IPS-18c (cell line): ENCODE measurements around the gene SAMD14.
A peak's percentile ranks its signal among the peaks of the same experiment; 100 is the strongest.

Experiments used
- H3K4me3 ChIP-seq: 2 replicates; pipeline ENCODE4 v1.7.0; 2013; ENCODE audit warnings: low read depth, mild to moderate bottlenecking, low read length, moderate library complexity; ENCODE audit not compliant: insufficient read depth
- H3K9me3 ChIP-seq: one replicate; pipeline ENCODE4 v1.6.1; 2013; ENCODE audit warnings: mild to moderate bottlenecking, low read length, moderate library complexity; ENCODE audit not compliant: control insufficient read depth, insufficient read depth

SAMD14 gene

DNA sequence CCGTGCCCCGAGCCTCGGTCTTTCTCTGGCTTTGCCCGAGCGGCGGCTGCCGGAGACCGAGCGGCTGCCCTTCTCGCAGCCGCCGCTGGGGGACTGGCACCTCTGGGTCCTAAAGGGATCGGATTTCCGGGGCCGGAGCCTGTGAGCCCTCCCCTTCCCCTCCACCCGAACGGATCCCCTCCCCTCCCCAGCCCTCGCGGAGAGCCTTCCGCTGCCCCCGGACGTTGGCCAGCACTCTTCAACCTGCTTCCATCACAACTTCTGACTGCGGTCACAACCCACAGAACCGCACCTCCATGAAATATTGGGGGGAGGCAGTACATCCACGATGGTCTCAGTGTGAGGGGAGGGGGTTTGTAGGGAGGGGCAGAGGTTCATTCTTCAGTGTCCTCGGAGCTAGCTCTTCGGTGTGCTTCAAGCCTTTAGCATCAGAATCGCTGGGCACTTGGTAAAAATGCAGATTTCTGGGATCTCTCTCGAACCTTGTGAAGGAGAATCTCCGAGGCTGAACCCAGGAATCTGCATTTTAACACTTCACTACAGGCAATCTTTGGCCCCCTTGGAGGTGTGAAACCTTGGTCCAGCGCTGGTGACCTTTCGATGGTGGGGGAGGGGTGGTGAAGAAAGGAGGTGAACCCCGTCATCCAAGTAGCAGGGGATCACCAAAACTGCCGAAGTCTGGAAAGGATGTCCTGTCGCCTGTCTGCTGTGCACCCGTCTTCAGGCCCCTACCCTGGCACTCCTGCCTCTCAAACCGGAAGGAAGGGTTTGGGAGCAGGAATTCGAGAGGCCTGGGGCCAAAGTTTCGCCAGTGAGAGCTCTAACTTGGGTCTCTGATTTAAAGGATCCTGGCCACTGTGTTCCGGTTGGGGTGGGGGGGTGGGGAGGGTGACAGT is 21.3 kb upstream of the SAMD14 start:
- Histone ChIP-seq H3K9me3 (no peaks in the 10 kb centered on the region), H3K4me3 (peak overlapping the region; percentile 50)

GRCh38 chr17:50150354-50151040 is 20.5 kb upstream of the SAMD14 start, which contains the start of gene PPP1R9B:
Gene PPP1R9B (minus strand): TSS chr17:50150677. CDS start chr17:50150513, 164 bp downstream.
- Histone ChIP-seq H3K4me3 (peak within 1 kb of the TSS; percentile 50), H3K9me3 (no peaks in the 10 kb centered on the region)

DNA sequence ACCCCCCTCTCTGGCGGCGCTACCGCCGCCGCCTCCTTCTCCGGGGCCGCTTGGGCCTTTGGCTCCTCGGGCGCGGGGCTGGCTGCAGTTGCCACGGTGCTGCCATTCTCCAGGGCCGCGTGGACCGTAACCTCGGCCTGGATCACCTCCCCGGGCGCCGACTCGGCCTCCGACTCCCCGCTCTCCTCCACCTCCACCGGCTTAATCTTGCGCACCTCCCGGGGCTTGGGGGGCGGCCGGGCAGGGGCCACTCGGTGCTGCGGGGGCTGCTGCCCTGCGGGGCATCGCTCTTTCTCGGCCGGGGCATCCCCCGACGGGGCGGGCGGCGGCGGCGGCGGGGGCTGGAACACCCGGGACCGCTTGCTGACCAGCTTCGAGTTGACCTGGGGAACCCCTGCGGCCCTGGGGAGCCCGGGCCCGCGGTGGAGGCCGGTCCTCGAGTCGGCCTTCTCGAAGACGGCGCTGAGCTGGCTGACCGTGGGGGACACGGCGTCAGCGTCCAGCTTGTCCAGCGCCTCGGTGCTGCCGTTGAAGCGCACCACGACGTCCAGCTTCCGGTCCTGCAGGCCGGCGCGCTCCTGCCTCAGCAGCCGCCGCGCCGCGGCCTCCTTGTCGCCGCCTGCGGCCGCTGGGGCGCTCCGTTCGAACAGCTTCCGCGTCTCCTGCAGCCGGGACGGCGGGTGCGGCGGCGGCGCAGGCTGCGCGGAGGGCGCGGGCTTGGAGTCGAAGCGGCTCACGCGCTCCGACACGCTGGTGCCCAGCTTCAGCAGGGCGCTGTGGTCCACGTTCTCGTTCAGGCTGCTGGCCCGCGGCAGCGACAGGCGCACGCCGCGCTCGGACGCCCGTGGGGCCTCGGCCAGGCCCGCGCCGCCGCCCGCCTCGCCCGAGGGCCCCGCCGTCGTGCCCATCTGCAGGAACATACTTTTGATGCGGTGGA is 19.7 kb upstream of the SAMD14 start:
- Histone ChIP-seq H3K4me3 (peak overlapping the region; percentile 50), H3K9me3 (no peaks in the 10 kb centered on the region)

- Histone ChIP-seq H3K9me3 (no peaks in the 10 kb centered on the region), H3K4me3 (peak overlapping the region; percentile 50)
These were observed 19.1 kb upstream of the SAMD14 start for GRCh38 chr17:50149091-50149416.

GRCh38 chr17:50148226-50149090 is 18.5 kb upstream of the SAMD14 start:
- peak overlapping the region; percentile 50 for H3K4me3 ChIP-seq
- H3K9me3 ChIP-seq, result no peaks in the 10 kb centered on the region

- 0 out of 2 replicates have a peak overlapping the region, but pooled peaks have one; percentile 50 for H3K4me3 ChIP-seq
- H3K9me3 ChIP-seq, result no peaks in the 10 kb centered on the region
These were observed 17.9 kb upstream of the SAMD14 start for GRCh38 chr17:50147841-50148225.

DNA sequence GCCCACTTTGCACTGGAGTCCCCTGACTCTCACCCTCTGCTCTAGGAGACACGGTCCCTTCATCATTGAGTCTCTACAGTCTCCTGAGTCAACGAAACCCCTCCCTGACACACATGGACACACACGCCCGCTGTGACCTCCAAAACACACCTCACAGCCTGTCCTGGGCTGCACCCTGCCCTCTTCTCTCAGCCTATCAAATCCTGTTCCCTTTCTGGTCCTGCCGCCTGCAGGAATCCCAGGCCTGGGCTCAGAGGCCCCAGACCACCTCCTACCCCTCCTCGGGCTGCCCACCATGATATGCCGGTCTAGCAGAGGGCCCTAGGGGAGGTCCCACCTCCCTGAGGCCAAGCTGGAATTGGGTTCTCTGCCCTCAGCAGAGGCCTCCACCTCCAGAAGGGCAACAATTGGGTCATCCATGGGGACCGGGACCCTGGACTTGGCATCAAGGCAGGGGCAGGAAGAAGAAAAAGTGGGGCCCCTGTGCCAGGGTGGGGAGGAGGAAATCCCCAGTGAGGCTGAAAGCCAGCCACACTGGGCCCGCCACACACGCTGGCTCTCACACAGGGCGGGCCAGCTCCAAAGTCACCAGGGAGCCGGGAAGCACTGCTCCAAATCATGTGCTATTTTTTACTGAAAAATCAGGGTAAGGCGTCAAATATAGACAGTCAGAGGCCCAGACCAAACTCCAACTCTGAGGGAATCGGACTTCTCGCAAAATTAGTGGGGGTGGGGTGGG is 17.1 kb upstream of the SAMD14 start:
- Histone ChIP-seq H3K4me3 (no peak overlapping the region; the same call in 1 of the 2 replicates), H3K9me3 (no peaks in the 10 kb centered on the region)

GRCh38 chr17:50146230-50146926 is 16.4 kb upstream of the SAMD14 start:
- H3K9me3 ChIP-seq, result no peaks in the 10 kb centered on the region
- H3K4me3 ChIP-seq, result no peak overlapping the region

DNA sequence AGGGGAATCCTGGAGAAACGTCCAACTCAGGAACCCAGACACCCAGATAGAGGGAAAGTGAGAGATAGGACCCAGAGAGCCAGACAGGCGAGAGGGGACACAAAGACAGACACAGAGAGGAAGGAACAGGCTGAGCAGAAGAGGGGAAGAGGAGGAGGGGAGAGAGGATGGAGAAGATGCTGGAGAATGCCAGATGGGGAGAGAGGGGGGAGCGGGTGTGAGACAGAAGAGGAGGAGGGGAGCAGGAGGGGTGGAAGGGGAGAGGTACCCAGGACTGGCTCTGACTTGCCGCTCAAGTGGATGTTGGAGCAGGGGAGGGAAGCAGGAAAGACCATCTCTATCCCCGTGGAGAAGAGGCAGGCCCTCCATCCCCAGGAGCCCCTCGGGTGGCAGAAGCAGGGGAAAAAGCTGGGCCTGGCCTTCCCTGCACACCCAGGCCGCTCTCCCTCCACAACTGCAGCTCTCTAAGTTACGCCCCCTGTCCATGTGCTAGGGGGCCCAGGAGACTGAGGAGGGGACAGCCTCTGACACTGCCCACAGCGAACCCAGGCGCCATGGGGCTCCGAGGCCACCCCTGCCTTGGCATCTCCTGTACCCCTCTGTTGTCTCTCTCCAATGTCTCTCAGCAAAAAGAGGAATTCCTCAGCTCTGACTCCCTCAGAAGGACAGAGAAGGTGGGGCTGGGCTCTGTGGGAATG is 15.7 kb upstream of the SAMD14 start:
- H3K4me3 ChIP-seq, result no peak overlapping the region
- no peaks in the 10 kb centered on the region for H3K9me3 ChIP-seq

DNA sequence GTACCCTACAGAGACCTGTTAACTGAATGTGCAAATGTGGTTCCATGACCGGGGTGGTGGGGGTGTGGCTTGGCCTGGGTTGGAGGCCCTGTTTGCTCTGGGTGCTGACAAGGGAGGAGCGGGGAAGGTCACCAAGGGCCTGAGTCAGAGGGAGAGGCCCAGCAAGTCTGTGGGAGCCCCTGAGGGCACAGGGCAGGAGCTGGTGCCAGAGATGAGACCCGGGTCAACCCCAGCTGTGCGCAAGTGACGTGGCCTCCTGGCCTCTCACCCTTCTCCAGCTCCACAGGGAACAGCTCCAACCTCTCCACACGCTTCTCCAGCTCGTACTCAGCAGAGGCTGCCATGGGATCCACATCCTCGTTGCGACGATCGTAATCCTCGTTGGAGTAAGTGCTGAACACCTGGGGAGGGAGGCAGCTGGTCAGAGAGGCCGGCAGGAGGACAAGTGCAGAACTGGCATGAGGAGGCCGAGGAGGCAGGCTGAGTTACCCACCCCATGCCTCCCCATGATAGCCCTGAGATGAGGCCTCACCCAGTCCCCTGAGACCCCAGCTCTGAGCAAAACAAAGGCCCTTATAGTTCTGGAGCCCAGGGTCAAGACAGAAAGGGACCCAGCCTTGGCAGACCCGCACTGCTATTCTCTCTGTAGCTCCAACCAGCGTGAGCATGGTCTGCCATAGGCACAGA is 15.0 kb upstream of the SAMD14 start:
- peaks cover 2% of the 10 kb centered on the region for H3K9me3 ChIP-seq
- H3K4me3 ChIP-seq, result no peak overlapping the region

DNA sequence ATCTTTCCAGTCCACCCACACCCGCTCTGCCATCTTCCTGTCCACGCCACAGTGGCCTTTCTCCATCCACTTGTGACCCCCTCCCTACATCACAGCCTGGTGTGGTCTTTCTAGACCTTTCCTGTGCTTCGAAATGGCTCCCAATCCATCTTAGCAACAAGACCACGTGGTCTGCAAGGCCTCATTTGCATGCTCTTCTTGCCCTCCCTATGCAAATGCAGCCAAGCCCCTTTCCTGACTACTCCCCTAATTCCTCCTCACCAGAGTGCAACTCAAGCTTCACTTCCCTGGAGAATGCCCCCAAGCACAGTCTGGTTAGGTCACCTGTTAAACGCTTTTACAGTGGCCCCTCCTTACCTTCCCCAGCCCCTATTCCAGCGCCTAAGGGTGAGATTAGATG is 14.4 kb upstream of the SAMD14 start:
- Histone ChIP-seq H3K4me3 (no peak overlapping the region), H3K9me3 (peaks cover 2% of the 10 kb centered on the region)

DNA sequence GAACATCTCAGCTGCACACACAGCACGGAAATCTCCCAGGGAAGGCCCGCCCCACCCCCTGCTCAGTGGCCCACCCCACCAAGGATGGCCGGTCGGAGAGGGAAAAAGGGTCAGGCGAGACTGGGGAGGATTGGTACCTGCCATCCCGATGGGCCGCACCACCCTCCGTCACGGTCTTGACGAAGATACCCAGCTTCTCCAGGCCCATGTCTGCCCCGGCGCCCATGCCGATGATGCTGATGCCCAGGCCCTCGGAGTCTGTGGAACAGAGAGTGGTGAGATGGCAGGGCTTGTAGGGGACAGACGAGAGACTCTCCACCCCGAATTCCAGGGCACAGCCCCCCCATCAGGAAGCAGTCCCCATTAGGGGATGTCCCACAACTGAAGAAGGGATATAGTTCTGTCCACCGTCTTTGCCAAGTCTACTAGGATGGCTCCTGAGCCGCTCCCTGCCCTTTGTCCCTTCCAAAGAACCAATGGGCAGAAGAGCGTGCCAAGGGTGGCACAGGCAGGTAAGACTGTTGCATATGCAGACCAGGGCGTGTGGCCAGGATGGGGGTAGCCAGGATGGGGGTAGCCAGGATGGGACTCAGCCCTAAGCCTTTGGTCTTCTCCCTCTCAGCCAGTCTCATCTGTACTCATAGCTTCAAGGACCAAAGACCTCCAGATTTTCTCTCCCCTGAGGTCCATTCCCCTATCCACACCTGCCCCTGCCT is 13.7 kb upstream of the SAMD14 start:
- H3K4me3 ChIP-seq, result no peak overlapping the region
- H3K9me3 ChIP-seq, result peaks cover 2% of the 10 kb centered on the region

DNA sequence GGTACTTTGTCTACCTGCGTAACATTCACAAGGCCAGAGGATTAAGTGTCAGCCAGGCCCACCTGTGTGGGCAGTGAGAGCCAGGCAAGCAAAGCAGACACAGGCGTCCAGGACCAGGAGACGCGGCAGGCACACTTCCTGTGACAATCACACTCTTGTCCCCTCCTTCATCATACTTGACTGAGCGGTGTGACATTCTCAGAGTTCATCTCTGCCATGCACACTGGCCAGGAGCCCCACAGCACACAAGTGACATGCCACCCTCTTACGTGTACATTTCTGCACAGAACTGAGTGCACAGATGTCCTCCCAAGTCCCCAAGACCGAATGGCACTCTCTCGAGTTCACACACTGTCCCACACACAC is 11.8 kb upstream of the SAMD14 start:
- H3K4me3 ChIP-seq, result no peak overlapping the region
- H3K9me3 ChIP-seq, result peaks cover 2% of the 10 kb centered on the region
